ENCODE data around the gene DBNL. TPM values are rescaled to one million over a fixed set of nuclear protein-coding genes. Genes with fewer than 3 reads are reported as not detected.

DBNL gene
- total and polyA plus RNA-seq, 7 donors = 33.4 to 66.7 (median 40.0) TPM

DNA sequence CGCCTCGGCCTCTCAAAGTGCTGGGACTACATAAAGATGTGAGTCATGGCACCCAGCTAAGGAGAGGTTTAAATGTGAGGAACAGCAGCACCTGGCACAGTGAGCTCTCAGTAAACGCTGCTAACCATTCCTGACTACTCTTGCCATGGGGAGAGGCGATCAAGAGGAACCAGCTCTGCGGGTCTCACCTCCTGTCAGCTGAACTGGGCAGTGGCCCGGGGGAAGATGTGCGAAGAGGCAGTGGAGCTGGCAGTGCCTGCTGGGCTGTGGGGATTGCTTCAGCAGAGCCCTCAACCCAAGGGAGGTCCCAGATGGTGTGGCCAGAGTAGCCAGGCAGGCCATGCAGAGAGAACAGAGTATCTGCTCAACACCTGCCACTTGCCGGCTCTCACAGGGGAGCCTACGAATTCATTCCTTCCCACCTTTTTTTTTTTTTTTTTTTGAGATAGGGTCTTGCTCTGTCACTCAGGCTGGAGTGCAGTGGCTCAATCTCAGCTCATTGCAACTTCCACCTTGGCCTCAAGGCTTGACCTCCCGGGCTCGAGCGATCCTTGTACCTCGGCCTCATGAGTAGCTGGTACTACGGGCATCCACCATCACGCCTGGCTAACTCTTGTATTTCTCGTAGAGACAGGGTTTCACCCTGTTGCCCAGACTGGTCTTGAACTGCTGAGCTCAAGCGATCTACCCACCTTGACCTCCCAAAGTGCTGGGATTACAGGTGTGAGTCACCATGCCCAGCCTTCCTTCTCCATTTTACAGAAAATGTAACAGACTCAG, 31.0 kb downstream of the DBNL start:
- 90 to 91% (median 90%) methylated on average over 17 of the region's 17 CpGs for WGBS, 3 donors
- Histone ChIP-seq H3K36me3 (ENCODE audit: insufficient read depth in 1 of 2, low read depth in 1 of 2) (peaks cover 2 to 75% of the 10 kb centered on the region in 2 donors), H3K9me3 (no peaks in the 10 kb centered on the region), H3K27me3 (ENCODE audit: insufficient read depth in 3 of 3, low read length in 2 of 3) (no peaks in the 10 kb centered on the region), H3K4me1 (peaks cover 68% of the 10 kb centered on the region), H3K27ac (peak overlapping the region; percentile 36), H3K4me3 (no peak overlapping the region)
- intact Hi-C loops (cut with DNase I) = no loop called here
- TF ChIP-seq, protein P1, sequence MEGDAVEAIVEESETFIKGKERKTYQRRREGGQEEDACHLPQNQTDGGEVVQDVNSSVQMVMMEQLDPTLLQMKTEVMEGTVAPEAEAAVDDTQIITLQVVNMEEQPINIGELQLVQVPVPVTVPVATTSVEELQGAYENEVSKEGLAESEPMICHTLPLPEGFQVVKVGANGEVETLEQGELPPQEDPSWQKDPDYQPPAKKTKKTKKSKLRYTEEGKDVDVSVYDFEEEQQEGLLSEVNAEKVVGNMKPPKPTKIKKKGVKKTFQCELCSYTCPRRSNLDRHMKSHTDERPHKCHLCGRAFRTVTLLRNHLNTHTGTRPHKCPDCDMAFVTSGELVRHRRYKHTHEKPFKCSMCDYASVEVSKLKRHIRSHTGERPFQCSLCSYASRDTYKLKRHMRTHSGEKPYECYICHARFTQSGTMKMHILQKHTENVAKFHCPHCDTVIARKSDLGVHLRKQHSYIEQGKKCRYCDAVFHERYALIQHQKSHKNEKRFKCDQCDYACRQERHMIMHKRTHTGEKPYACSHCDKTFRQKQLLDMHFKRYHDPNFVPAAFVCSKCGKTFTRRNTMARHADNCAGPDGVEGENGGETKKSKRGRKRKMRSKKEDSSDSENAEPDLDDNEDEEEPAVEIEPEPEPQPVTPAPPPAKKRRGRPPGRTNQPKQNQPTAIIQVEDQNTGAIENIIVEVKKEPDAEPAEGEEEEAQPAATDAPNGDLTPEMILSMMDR (IDR thresholded peaks at IDR 0.05) = no peak
- ATAC-seq = no peak
- DNase-seq = no peak

DNA sequence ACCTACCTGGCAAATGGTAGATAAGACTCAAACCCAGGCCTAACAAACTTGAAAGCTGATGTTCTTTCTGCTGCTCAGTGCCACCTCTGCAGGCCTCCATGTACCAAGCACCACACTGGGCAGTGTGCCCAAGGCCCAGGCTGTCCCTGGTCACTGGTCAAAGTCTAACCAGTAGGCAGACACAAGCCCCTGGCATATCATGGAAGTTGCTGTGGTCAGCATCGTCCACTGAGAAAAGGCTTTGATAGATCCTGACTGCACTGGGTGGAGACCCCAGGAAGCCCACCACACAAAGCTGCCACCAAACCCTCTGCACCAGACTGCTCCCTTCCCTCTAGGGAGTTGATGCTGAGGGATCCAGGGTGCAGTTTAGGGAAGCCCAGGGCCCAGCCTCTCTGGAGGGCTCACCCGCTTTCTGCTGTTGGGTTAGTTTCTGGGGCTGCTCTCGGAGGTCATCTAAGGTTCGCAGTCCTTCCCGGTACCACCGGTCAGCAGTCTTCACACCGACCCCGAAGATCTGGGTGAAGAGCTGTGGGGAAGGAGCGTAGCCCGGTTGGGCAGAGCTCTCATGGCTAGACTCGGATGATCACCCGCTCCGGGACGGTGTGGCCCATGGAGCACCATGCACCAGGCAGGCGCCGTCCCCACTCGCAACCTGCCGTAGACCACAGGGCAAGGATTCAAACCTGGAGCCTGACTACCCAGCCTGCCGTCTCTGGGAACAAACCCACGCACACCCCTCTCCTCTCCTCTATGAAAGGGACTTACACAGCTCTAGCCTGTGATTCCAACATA, 31.8 kb downstream of the DBNL start:
- H3K4me3 ChIP-seq = no peak overlapping the region
- intact Hi-C loops (cut with DNase I) = no loop called here
- H3K4me1 ChIP-seq = peaks cover 68% of the 10 kb centered on the region
- ATAC-seq = no peak
- peaks cover 2 to 76% of the 10 kb centered on the region in 2 donors for H3K36me3 ChIP-seq (ENCODE audit: insufficient read depth in 1 of 2, low read depth in 1 of 2)
- WGBS, 3 donors = 89 to 97% (median 93%) methylated on average over 20 of the region's 20 CpGs
- no peaks in the 10 kb centered on the region for H3K27me3 ChIP-seq (ENCODE audit: insufficient read depth in 3 of 3, low read length in 2 of 3)
- TF ChIP-seq, protein P1 (IDR thresholded peaks at IDR 0.05) = no peak
- H3K27ac ChIP-seq = peak overlapping the region; percentile 36
- H3K9me3 ChIP-seq = no peaks in the 10 kb centered on the region
- no peak for DNase-seq

DNA sequence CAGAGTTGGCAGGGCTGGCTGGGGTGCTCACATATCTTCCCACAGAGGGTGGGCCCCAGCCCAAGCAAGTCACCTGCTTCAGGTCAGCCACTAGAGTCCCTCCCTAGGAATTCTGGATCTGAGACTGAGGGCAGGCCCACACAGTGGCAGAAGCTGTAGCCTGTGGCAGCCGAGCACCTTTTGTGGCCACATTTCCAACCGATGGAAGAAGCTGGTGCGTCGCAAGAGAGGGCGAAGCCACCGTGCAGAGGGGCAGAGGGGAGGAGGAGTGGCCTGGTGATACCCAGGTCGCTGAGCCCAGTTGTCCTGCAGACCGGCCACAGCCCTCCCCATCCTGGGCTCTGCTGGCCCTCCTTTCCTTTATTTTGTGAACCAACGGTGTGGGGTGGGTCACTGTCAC, 32.6 kb downstream of the DBNL start:
- peak; percentile 3 to 29 for DNase-seq
- WGBS, 3 donors = 79 to 90% (median 82%) methylated on average over 9 of the region's 9 CpGs
- Histone ChIP-seq H3K27me3 (ENCODE audit: insufficient read depth in 3 of 3, low read length in 2 of 3) (no peaks in the 10 kb centered on the region), H3K9me3 (no peaks in the 10 kb centered on the region), H3K4me3 (no peak overlapping the region), H3K27ac (peak overlapping the region; percentile 23), H3K4me1 (peaks cover 63% of the 10 kb centered on the region), H3K36me3 (ENCODE audit: insufficient read depth in 1 of 2, low read depth in 1 of 2) (peaks cover 2 to 76% of the 10 kb centered on the region in 2 donors)
- ATAC-seq = no peak
- TF ChIP-seq, protein P1 (IDR thresholded peaks at IDR 0.05) = no peak
- intact Hi-C loops (cut with DNase I) = no loop called here

DNA sequence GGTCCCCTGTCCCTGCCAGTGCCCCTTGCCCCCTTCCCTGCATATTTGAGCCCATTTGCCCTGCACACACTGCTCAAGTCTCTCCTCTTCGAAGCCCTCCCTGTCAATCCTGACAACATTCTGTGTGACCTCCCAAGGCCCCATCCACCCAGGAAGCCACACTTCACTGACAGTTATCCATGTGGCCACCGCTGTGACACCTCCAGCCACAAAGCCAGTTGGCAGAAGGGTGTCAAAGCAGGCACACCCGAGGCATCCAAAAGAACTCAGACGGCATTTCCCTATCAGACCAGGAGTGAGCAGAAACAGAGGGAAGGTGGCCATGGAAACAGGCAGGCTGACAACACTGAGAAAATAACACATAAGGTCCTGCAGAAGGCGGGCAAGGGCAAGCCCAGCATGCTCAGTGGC, 33.2 kb downstream of the DBNL start:
- ATAC-seq = no peak
- peaks cover 2 to 76% of the 10 kb centered on the region in 2 donors for H3K36me3 ChIP-seq (ENCODE audit: insufficient read depth in 1 of 2, low read depth in 1 of 2)
- H3K27ac ChIP-seq = peak overlapping the region; percentile 83
- TF ChIP-seq, protein P1 (IDR thresholded peaks at IDR 0.05) = no peak
- peak in 1 of 2 donors; percentile 25 for DNase-seq
- H3K9me3 ChIP-seq = no peaks in the 10 kb centered on the region
- intact Hi-C loops (cut with DNase I) = no loop called here
- peaks cover 57% of the 10 kb centered on the region for H3K4me1 ChIP-seq
- H3K4me3 ChIP-seq = no peak overlapping the region
- WGBS, 3 donors = 36 to 48% (median 47%) methylated on average over 5 of the region's 5 CpGs
- no peaks in the 10 kb centered on the region for H3K27me3 ChIP-seq (ENCODE audit: insufficient read depth in 3 of 3, low read length in 2 of 3)
